Activated CD4-positive, alpha-beta memory T cell treated with anti-CD3 and anti-CD28 coated beads, Interleukin-2, amount 10 ng/mL, durations not matched to agents 7 days and 5 days (primary cell): Measurements from ENCODE around the gene FBXL4. TPM values are rescaled to one million over a fixed set of nuclear protein-coding genes. Genes with fewer than 3 reads are reported as not detected.

ENCODE experiments used
- total RNA-seq, 2 experiments: library from RNA; stranded (reverse); gene quantifications; one replicate each; pipeline ENCODE4 v1.2.3, GENCODE V29; 2021

The FBXL4 gene
- total RNA-seq, 2 experiments from 2014 or later = 11.5 to 12.1 TPM

Other genes starting within 250 kb of the FBXL4 start
- gene POU3F2, start 113.4 kb downstream of the FBXL4 start, total RNA-seq = not detected